Stimulated activated CD8-positive, alpha-beta memory T cell treated with anti-CD3 and anti-CD28 coated beads, Interleukin-2, amount 100 ng/mL, for 48 hours (primary cell): ENCODE data around the gene CERS4.
"Not testable (repeated sequence)": the region's sequence is repeated elsewhere in the genome, so short reads cannot be mapped to it uniquely, and the experiment has no call there.

Experiments
- DNase-seq, 2 donors: peaks; one replicate each; pipeline ENCODE4 v3.0.0-alpha.2; 2020; ENCODE audit warnings: low read depth in 2 of 2

CERS4 gene

DNA sequence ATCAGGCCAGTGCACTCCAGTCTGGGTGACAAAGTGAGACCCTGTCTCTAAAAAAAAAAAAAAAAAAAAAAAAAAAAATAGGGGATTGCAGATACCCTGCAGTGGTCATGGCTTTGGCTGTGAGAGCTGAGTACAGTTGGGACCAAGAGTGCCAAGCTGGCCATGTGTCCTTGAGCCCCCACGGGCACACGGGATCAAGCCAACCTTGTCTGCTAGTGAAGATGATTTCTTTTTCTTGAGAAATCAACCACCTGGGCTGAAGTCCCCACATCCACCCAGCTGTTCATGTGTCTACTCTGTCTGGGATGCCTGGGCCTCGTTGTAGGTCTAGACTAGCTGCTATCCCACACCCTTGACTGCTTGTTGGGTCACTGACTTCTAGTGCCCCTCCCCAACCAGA lies 34.0 kb downstream of the CERS4 start:
- DNase-seq, result no peak

DNA sequence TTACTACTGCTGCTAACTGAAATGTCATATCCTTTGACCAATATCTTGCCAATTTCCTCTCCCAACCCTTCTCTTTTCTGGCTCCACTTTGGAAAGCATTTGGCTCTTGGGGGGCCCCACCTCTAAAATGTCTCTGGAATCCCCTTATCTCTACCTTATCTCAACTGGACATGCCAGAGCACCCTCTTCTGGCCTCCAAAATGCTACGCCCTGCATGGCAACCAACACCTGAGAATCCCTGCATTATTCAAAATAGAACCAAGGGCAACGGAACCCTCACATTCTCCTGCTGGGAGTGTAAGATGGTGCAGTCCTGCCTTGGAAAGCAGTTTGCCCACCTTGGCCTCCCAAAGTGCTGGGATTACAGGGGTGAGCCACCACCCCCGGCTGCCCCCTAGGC lies 35.3 kb downstream of the CERS4 start:
- no peak for DNase-seq

DNA sequence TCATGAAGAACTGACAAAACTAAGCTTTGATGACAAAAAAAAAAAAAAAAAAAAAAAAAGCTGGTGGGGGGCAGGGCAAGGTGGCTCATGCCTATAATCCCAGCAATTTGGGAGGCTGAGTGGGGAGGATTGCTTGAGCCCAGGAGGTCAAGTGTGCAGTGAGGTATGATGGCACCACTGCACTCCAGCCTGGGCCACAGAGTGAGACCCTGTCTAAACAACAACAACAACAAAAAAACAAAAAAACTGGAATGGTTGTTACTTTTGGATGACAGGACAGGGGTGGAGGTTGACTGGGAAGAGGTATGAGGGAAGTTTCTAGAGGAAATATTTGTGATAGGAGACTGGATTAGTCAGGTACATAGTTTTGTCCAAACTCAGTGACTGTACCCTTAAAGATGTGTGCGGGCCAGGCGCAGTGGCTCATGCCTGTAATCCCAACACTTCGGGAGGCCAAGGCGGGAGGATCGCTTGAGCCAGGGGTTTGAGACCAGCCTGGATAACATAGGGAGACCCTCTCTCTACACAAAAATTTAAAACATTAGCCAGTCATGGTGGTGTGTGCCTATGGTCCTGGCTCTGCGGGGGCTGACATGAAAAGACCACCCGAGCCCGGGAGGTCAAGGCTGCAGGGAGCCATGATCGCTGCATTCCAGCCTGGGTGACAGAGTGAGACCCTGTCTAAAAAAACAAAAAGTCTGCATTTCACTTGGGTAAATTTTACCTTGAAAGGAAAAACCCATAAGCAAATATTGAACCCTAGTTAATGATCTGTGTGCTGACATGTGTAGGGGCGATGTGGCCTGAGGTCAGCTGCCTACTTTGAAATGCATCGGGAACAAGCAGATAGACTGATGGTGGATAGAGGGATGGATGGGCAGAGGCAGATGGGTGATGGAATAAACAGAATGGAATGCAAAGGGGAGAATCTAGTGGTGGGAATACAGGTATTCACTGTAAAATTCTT lies 37.0 kb downstream of the CERS4 start:
- no peak for DNase-seq

GRCh38 chr19:8247129-8247890 lies 38.1 kb downstream of the CERS4 start:
- not testable (repeated sequence) for DNase-seq

GRCh38 chr19:8248348-8249328 lies 39.5 kb downstream of the CERS4 start:
- no peak for DNase-seq

DNA sequence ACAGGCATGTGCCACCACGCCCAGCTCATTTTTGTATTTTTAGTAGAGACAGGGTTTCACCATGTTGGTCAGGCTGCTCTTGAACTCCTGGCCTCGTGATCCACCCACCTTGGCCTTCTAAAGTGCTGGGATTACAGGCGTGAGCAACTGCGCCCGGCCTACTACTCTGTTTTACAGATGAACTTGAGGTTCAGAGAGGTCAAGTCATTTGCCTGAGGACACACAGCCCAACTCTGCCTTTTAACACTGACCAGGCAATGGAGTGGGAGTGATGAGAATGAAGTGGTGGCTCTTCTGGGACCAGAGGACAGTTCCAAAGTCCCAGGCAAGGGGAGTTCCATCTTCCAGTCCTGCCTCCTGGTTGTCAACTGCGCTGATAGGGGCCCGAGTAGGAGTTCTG lies 41.4 kb downstream of the CERS4 start:
- DNase-seq, result no peak

DNA sequence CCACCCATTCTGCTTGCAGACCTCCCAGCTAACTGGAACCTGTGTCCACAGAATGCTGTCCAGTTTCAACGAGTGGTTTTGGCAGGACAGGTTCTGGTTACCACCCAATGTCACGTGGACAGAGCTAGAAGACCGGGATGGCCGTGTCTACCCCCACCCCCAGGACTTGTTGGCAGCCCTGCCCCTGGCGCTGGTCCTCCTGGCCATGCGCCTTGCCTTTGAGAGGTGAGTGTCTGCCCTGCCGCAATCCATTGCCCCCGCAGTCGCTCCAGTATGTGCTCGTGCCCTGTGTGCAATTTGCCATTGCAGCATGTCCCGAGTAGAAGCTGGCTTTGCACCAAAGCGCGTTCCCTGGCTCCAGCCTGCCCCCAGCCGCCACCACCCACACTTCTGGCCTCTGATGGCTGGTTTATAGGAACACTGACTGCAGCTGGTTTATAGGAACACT lies 41.9 kb downstream of the CERS4 start:
- no peak for DNase-seq

- peak; percentile 72 to 75 for DNase-seq
Measured at GRCh38 chr19:8252922-8253589, 43.9 kb downstream of the CERS4 start.

DNA sequence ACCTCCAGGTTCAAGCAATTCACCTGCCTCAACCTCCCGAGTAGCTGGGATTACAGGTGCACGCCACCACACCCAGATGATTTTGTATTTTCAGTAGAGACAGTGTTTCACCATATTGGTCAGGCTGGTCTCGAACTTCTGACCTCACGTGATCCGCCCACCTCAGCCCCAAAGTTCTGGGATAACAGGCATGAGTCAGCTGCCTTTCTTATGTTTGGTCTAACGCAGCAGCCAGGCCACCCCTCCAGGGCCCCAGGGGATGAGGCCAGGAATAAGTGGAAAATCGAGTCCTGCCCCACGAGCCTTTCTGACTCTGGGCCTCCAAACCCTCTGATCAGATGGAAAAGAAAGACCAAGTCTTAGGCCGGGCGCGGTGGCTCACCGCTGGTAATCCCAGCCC lies 44.5 kb downstream of the CERS4 start:
- DNase-seq, result no peak

GRCh38 chr19:8254286-8255001 lies 45.3 kb downstream of the CERS4 start:
- no peak for DNase-seq

DNA sequence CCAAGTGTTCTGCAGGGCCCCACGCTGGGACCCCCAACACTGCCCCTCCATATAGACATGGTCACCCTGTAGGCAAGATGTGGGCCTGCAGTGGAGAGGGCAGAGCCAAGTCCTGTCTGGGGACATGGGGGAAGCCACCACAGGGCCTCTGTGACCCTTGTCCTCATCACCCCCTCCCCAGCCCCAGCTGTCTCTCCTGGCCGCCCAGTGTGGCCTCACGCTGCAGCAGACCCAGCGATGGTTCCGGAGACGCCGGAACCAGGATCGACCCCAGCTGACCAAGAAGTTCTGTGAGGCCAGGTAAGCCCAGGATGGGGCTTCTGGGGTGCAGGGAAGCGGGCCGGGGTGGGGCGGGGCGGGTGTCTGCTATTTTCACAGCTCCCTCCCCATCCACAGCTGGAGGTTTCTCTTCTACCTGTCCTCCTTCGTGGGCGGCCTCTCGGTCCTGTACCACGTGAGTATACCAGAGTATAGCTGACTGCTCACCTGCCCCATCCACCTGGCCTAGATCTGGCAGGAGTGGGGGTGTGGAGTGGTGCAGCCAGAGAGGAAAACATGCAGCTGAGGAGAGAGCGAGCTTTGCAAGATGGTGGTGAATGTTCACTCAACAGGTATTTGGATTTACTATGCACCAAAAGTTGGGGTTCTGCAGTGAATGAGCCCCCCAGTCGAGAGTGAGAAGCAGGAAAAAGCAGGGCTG lies 46.4 kb downstream of the CERS4 start:
- no peak for DNase-seq

DNA sequence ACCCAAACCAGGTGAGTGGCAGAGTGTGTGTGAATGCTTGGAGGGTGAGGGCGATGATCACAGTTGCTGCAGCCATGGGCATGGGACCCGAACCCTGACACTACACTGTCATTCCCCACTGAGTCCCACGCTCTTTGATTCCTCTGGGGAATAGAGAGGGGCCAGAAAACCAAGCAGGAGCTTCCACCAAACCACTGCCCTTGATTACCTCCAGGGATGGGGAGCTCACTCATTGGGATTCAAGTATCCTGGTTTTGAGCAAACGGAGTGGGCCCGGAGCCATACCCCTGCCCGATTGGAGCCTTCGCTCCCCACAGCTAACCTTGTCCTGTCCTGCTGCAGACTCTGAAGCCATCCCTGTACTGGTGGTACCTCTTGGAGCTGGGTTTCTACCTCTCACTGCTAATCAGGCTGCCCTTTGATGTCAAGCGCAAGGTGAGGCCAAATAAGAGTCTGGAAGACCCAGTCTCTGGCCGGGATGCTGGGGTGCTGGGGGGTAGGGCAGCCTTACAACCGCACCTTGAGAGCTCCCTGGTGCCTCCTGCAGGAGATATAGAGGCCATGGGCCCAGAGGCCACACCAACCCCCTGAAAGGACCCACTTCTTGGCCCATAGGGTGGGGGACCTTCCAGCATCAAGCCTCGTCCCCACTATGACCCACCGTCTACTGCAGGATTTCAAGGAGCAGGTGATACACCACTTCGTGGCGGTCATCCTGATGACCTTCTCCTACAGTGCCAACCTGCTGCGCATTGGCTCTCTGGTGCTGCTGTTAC lies 47.3 kb downstream of the CERS4 start:
- DNase-seq, result no peak

GRCh38 chr19:8257052-8257443 lies 47.9 kb downstream of the CERS4 start:
- no peak for DNase-seq

- no peak for DNase-seq
Measured at GRCh38 chr19:8259142-8259921, 50.2 kb downstream of the CERS4 start.

GRCh38 chr19:8259922-8260247 lies 50.7 kb downstream of the CERS4 start:
- no peak for DNase-seq

DNA sequence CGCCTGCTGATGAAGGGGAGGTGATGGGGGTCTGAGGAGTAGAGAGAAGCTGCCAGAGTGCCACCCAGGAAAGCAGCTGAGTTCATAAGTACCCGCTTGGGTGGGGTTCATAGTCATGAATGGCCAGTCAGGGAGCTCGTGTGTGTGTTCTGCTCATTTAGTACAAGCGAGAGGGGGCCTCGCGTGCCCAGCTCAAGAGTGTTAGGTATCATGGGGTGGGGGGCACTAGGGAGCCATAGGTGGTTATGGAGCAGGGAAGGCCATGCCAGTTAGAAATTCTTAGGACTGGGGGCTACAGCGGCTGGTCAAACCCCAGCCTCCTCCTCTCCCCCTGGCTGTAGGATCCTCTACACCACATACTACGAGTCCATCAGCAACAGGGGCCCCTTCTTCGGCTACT lies 52.2 kb downstream of the CERS4 start:
- DNase-seq, result no peak

DNA sequence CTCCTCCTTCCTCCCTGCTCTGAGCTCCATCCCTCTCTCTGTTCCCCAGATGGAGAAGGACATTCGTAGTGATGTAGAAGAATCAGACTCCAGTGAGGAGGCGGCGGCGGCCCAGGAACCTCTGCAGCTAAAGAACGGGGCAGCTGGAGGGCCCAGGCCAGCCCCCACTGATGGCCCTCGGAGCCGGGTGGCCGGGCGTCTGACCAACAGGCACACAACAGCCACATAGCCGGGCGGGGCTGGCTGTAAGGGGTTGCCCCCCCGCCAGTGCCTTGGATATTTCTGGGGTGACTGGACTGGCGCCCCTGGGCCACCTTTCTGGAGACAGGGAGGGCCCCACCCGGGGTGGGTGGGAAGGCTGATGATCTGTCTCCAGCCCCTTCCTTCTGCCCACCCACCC lies 52.7 kb downstream of the CERS4 start:
- no peak for DNase-seq

DNA sequence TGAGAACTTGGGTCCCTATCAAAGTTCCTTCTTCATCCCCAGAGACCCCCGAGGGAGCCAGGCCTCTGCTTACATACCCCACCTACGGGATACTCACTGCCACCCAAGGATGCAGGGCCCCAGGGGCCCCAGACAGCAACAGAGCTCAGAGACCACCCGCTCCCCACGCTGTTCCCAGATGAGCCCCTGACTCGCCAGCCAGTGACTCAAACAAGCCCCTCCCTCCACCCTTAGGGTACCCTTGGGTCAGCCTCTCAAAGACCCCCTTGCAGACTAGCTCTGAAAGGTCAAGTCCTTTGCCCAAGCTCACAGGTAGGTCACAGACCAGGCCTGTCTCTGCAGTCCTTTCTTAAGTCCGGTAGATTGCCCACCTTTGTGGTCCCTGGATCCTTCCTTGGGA lies 53.3 kb downstream of the CERS4 start:
- DNase-seq, result no peak
